Measurements from ENCODE around the gene ZNF408.
"Not testable (repeated sequence)": the region's sequence is repeated elsewhere in the genome, so short reads cannot be mapped to it uniquely, and the experiment has no call there.

ZNF408 gene

GRCh38 chr11:46697303-46697702 lies 3.5 kb upstream of the ZNF408 start:
- no peak for DNase-seq (ENCODE audit: low read depth in 2 of 2)

- no peak for DNase-seq (ENCODE audit: low read depth in 2 of 2)
Measured at GRCh38 chr11:46697723-46698122, 3.1 kb upstream of the ZNF408 start.

GRCh38 chr11:46698597-46698996 lies 2.2 kb upstream of the ZNF408 start:
- no peak for DNase-seq (ENCODE audit: low read depth in 2 of 2)

GRCh38 chr11:46701078-46701654 lies 335 bp downstream of the ZNF408 start:
- DNase-seq (ENCODE audit: low read depth in 2 of 2), result no peak

- DNase-seq (ENCODE audit: low read depth in 2 of 2), result no peak
Measured at GRCh38 chr11:46705070-46705688, 4.3 kb downstream of the ZNF408 start.

GRCh38 chr11:46706886-46707285 lies 6.1 kb downstream of the ZNF408 start:
- no peak for DNase-seq (ENCODE audit: low read depth in 2 of 2)

- not testable (repeated sequence) for DNase-seq (ENCODE audit: low read depth in 2 of 2)
Measured at GRCh38 chr11:46709351-46709750, 8.5 kb downstream of the ZNF408 start.

GRCh38 chr11:46710821-46711269 lies 10.0 kb downstream of the ZNF408 start:
- DNase-seq (ENCODE audit: low read depth in 2 of 2), result no peak

- DNase-seq (ENCODE audit: low read depth in 2 of 2), result no peak
Measured at GRCh38 chr11:46711303-46711702, 10.5 kb downstream of the ZNF408 start.

GRCh38 chr11:46712874-46713576 lies 12.2 kb downstream of the ZNF408 start:
- no peak for DNase-seq (ENCODE audit: low read depth in 2 of 2)

- not testable (repeated sequence) for DNase-seq (ENCODE audit: low read depth in 2 of 2)
Measured at GRCh38 chr11:46717825-46718154, 17.0 kb downstream of the ZNF408 start.

- DNase-seq (ENCODE audit: low read depth in 2 of 2), result no peak
Measured at GRCh38 chr11:46718155-46719019, 17.6 kb downstream of the ZNF408 start.

GRCh38 chr11:46719048-46719542 lies 18.3 kb downstream of the ZNF408 start, which contains the start of gene F2:
Gene F2, plus strand, starts transcription at chr11:46719213. Its CDS starts 23 bp downstream, at chr11:46719236.
- no peak for DNase-seq (ENCODE audit: low read depth in 2 of 2)

GRCh38 chr11:46719543-46720218 lies 18.9 kb downstream of the ZNF408 start:
- DNase-seq (ENCODE audit: low read depth in 2 of 2), result no peak

- DNase-seq (ENCODE audit: low read depth in 2 of 2), result no peak
Measured at GRCh38 chr11:46721286-46721685, 20.5 kb downstream of the ZNF408 start.

- DNase-seq (ENCODE audit: low read depth in 2 of 2), result no peak
Measured at GRCh38 chr11:46722566-46723358, 21.9 kb downstream of the ZNF408 start.

GRCh38 chr11:46723359-46723680 lies 22.5 kb downstream of the ZNF408 start:
- no peak for DNase-seq (ENCODE audit: low read depth in 2 of 2)

GRCh38 chr11:46724088-46724487 lies 23.3 kb downstream of the ZNF408 start:
- no peak for DNase-seq (ENCODE audit: low read depth in 2 of 2)

- DNase-seq (ENCODE audit: low read depth in 2 of 2), result no peak
Measured at GRCh38 chr11:46725338-46726205, 24.7 kb downstream of the ZNF408 start.

All from stimulated activated CD4-positive, alpha-beta T cell treated with anti-CD3 and anti-CD28 coated beads, Interleukin-4, amount 100 ng/mL, for 48 hours (primary cell).